HepG2 (cell line): ENCODE measurements around the gene WNK1. TPM values are rescaled to one million over a fixed set of nuclear protein-coding genes. Genes with fewer than 3 reads are reported as not detected.

Source experiments
- ATAC-seq: fragments of 200-7000 bp; cut with Tn5 transposase; 3 replicates; pipeline ENCODE4 v1.9.1; 2020; ENCODE audit warnings: mild to moderate bottlenecking, moderate library complexity
- BruUV-seq: library from RNA; stranded (reverse); fragments of 400-500 nt; replicated peaks from 2 replicates; lab custom pipeline; 2021; lab: Mats Ljungman, UMichigan
- CTCF ChIA-PET: fragments of 300-600 bp; formaldehyde crosslinking; extraction: SDS; loops from one replicate; lab custom pipeline; 2021; ENCODE audit warnings: low total read pairs, inconsistent platforms, low intra/inter-chr PET ratio; lab: Yijun Ruan, JAX
- POLR2A ChIA-PET: fragments of 350-600 bp; sonication (Branson Sonifier 250); formaldehyde crosslinking; loops from one replicate; lab custom pipeline; 2020; ENCODE audit warnings: antibody characterized with exemption, inconsistent platforms; lab: Yijun Ruan, JAX
- DNase-seq: peaks from one replicate; pipeline ENCODE4 v3.0.0-alpha.2; 2015; ENCODE audit warnings: low spot score
- FAIRE-seq: peaks from 3 replicates; lab custom pipeline; 2011; peaks lifted over from hg19 to GRCh38; lab: Jason Lieb, UNC
- H2AFZ ChIP-seq: one replicate; pipeline ENCODE4 v1.6.1; 2011; ENCODE audit warnings: low read length, inconsistent platforms
- H3K27ac ChIP-seq: fragments of 300-600 bp; 3 replicates; pipeline ENCODE4 v1.8.0; 2011; ENCODE audit warnings: mixed run types, mild to moderate bottlenecking, mixed read lengths, low read length, inconsistent platforms; ENCODE audit not compliant: insufficient read depth; ENCODE audit errors: extremely low read length
- H3K27me3 ChIP-seq, 2 experiments: fragments of 200-600 bp in 1 of 2; 2 replicates in 1 of 2; 3 replicates in 1 of 2; pipeline versions ENCODE4 v1.6.0 to v1.8.0; 2011; ENCODE audit warnings: low read length in 2 of 2, mild to moderate bottlenecking in 2 of 2, moderate library complexity in 2 of 2, inconsistent platforms in 1 of 2; ENCODE audit not compliant: insufficient read depth in 2 of 2, control insufficient read depth in 1 of 2
- H3K36me3 ChIP-seq, 2 experiments: fragments of 200-600 bp in 1 of 2; replicated peaks in 1 of 2; 2 replicates in 1 of 2; 3 replicates in 1 of 2; pipeline versions ENCODE4 v1.5.1 to v1.8.0; 2011; ENCODE audit warnings: low read length in 2 of 2, inconsistent platforms in 1 of 2; ENCODE audit not compliant: insufficient read depth in 2 of 2, control insufficient read depth in 1 of 2
- H3K4me1 ChIP-seq: 2 replicates; pipeline ENCODE4 v1.5.1; 2012; ENCODE audit warnings: low read length, inconsistent platforms; ENCODE audit not compliant: insufficient read depth
- H3K4me2 ChIP-seq: 2 replicates; pipeline ENCODE4 v1.6.0; 2011; ENCODE audit warnings: low read depth, low read length, inconsistent platforms
- H3K4me3 ChIP-seq, 3 experiments: fragments of 200-600 bp in 1 of 3; sonication (generic), shearing (Covaris generic) in 1 of 3; replicated peaks in 1 of 3; 2 replicates each; pipeline ENCODE4 v1.5.1; 2011 to 2016; ENCODE audit warnings: low read length in 3 of 3, inconsistent platforms in 2 of 3, low read depth in 2 of 3, mild to moderate bottlenecking in 2 of 3, control low read depth in 1 of 3, mixed read lengths in 1 of 3; ENCODE audit not compliant: insufficient read depth in 1 of 3
- H3K79me2 ChIP-seq: one replicate; pipeline ENCODE4 v1.6.1; 2011; ENCODE audit warnings: low read length, inconsistent platforms; ENCODE audit not compliant: insufficient read depth
- H3K9ac ChIP-seq: 2 replicates; pipeline ENCODE4 v1.6.0; 2011; ENCODE audit warnings: mild to moderate bottlenecking, low read depth, low read length, inconsistent platforms; ENCODE audit not compliant: insufficient read depth
- H3K9me3 ChIP-seq: 2 replicates; pipeline ENCODE4 v1.5.1; 2012; ENCODE audit warnings: mild to moderate bottlenecking, low read length
- H4K20me1 ChIP-seq: 2 replicates; pipeline ENCODE4 v1.6.0; 2011; ENCODE audit warnings: inconsistent platforms, mild to moderate bottlenecking, low read length, moderate library complexity; ENCODE audit not compliant: insufficient read depth
- FOSL2 ChIP-seq: sonication (generic); formaldehyde crosslinking; IDR thresholded peaks from 2 replicates; pipeline ENCODE4 v1.4.0; 2020; ENCODE audit warnings: missing genetic modification reagents
- HNF1A ChIP-seq, 2 experiments: sonication (generic) in 1 of 2; formaldehyde crosslinking in 1 of 2; IDR thresholded peaks; 2 replicates each; pipeline versions ENCODE4 v1.4.0 to v1.6.1; 2016 to 2020; ENCODE audit warnings: borderline replicate concordance in 1 of 2, low read depth in 1 of 2, mild to moderate bottlenecking in 1 of 2, missing genetic modification reagents in 1 of 2
- NFKB2 ChIP-seq: sonication (generic); formaldehyde crosslinking; IDR thresholded peaks from 2 replicates; pipeline ENCODE4 v1.4.0; 2020; ENCODE audit warnings: missing genetic modification reagents, borderline replicate concordance
- ZBTB1 ChIP-seq: sonication (generic); formaldehyde crosslinking; IDR thresholded peaks from 2 replicates; pipeline ENCODE4 v1.4.0; 2020; ENCODE audit warnings: missing genetic modification reagents, borderline replicate concordance
- WGBS: methylation state at CpG from one replicate; pipeline ENCODE4 v1.1.6; 2017; ENCODE audit warnings: low lambda C conversion rate; 5-methylcytosine and 5-hydroxymethylcytosine counted together
- in situ Hi-C: cut with HindIII; loops from 2 replicates; pipeline ENCODE4 v1.10.0; 2017; ENCODE audit warnings: low pct_unique_long_range_greater_than_20kb; ENCODE audit not compliant: extremely low pct_ligation_motif_present
- intact Hi-C: fragments of 100-400 bp; cut with micrococcal nuclease; formaldehyde crosslinking; loops from one replicate; pipeline ENCODE4 v1.10.0; 2022; ENCODE audit not compliant: unreplicated experiment
- polyA plus RNA-seq, 8 experiments: library from polyadenylated mRNA; depleted of rRNA in 3 of 8; stranded (reverse) in 7 of 8; unstranded in 1 of 8; fragments of >200 nt; fragmentation: Illumina TruSeq in 4 of 8; extraction: Trizol in 4 of 8; gene quantifications; 2 replicates each; pipeline versions ENCODE4 v1.2.1 to v1.2.3, GENCODE V29; 2011 to 2016; ENCODE audit warnings: low read depth in 4 of 8, missing spikeins in 1 of 8, mixed read lengths in 1 of 8; ENCODE audit not compliant: insufficient read depth in 1 of 8
- total RNA-seq, 5 experiments: library from RNA; depleted of rRNA; stranded (reverse); fragments of >200 nt; fragmentation: Illumina TruSeq; extraction: Trizol; gene quantifications; 2 replicates each; pipeline ENCODE4 v1.2.3, GENCODE V29; 2016; ENCODE audit warnings: low read depth in 1 of 5

WNK1 gene
- total and polyA plus RNA-seq, 2 of the 13 experiments (the other 11 are each of a cell fraction or from before 2014, with no cell fraction given), result 31.1 to 54.8 TPM

DNA sequence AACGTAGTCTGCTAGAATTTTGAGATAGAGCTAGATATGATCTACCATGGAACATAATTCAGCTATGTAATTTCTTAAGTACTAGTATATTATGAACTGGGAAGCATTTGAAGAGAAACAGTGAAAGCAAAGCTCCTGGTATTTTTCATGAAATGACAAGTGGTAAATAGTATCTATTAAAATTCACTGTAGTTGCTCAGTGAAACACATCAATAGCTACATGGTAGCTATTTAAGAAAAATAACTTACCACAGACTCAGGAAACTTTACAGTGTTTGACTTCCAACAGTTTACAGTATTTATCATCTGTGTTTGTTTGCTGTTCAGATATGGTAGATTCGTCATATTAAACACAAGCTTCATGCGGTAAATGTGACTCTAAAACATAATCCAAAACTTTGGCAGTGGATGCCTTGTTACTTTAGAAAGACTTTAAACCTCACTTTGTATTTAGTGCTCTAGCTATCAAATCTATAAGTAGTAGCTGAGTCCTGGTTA is 25.2 kb downstream of the WNK1 start:
- H3K27ac ChIP-seq, result no peak overlapping the region
- no peak overlapping the region for H3K4me2 ChIP-seq
- FAIRE-seq (no peak), ATAC-seq (no peak), DNase-seq (no peak)
- peaks cover 82% of the 10 kb centered on the region for H3K4me1 ChIP-seq
- ChIA-PET CTCF (no interaction called here), POLR2A (no interaction called here)
- H3K9me3 ChIP-seq, result no peaks in the 10 kb centered on the region
- no peak overlapping the region for H3K9ac ChIP-seq
- H2AFZ ChIP-seq, result no peak overlapping the region
- H4K20me1 ChIP-seq, result peaks cover 75% of the 10 kb centered on the region
- intact Hi-C loops (no loop called here), in situ Hi-C loops (no loop called here)
- H3K27me3 ChIP-seq, result no peaks in the 10 kb centered on the region
- no peak for TF ChIP-seq FOSL2 (CRISPR knock-in tag)
- TF ChIP-seq HNF1A (IDR thresholded peaks at IDR 0.05; ENCODE audit: low read depth), result no peak
- TF ChIP-seq HNF1A (CRISPR knock-in tag; IDR thresholded peaks at IDR 0.05; ENCODE audit: borderline replicate concordance), result no peak
- TF ChIP-seq ZBTB1 (CRISPR knock-in tag), result no peak
- no peak for TF ChIP-seq NFKB2
- no peaks in the 10 kb centered on the region for H3K36me3 ChIP-seq
- H3K4me3 ChIP-seq, result no peak overlapping the region
- H3K79me2 ChIP-seq, result peaks cover 96% of the 10 kb centered on the region
- 95% methylated on average over 3 of the region's 3 CpGs for WGBS
- no TSS peak for BruUV-seq
